Measurements from ENCODE around the gene MED7.
A peak's percentile ranks its signal among the peaks of the same experiment; 100 is the strongest.

The MED7 gene

GRCh38 chr5:157106630-157107461, 35.8 kb downstream of the MED7 start:
- peak; percentile 31 for DNase-seq (ENCODE audit: low spot score)

GRCh38 chr5:157100140-157100679, 42.5 kb downstream of the MED7 start:
- no peak for DNase-seq (ENCODE audit: low spot score)

GRCh38 chr5:157088342-157088990, 54.2 kb downstream of the MED7 start:
- no peak for DNase-seq (ENCODE audit: low spot score)

Data from CD4-positive, alpha-beta T cell treated with Interleukin-2 at 100 ng/mL for 4 hours (primary cell).